H1 (cell line): ENCODE data around the gene AIRE.
"Not testable (repeated sequence)": the region's sequence is repeated elsewhere in the genome, so short reads cannot be mapped to it uniquely, and the experiment has no call there.

Source experiments
- CREB1 ChIP-seq: IDR thresholded peaks from 2 replicates; pipeline ENCODE4 v1.6.1; 2012; ENCODE audit warnings: inconsistent platforms
- EGR1 ChIP-seq: IDR thresholded peaks from 2 replicates; pipeline ENCODE4 v1.6.1; 2011; ENCODE audit warnings: low read depth, low read length, borderline replicate concordance
- HDAC2 ChIP-seq, 2 experiments: fragments of 300-600 bp in 1 of 2; sonication (generic) in 1 of 2; IDR thresholded peaks; 2 replicates each; pipeline ENCODE4 v1.6.1; 2011 to 2012; ENCODE audit warnings: low read depth in 2 of 2, low read length in 2 of 2, mild to moderate bottlenecking in 2 of 2, moderate library complexity in 2 of 2, borderline replicate concordance in 1 of 2, inconsistent platforms in 1 of 2
- PHF8 ChIP-seq: fragments of 200-600 bp; sonication (generic); conservative IDR thresholded peaks from 2 replicates; pipeline ENCODE4 v1.7.1; 2012; ENCODE audit warnings: low read depth, mild to moderate bottlenecking, inconsistent platforms, low read length, moderate library complexity
- POLR2A ChIP-seq, 2 experiments: IDR thresholded peaks; 1 replicate in 1 of 2; 2 replicates in 1 of 2; pipeline ENCODE4 v1.6.1; 2011; ENCODE audit warnings: low read depth in 2 of 2, low read length in 2 of 2, mild to moderate bottlenecking in 2 of 2; ENCODE audit errors: control extremely low read depth in 1 of 2
- TAF1 ChIP-seq: IDR thresholded peaks from 2 replicates; pipeline ENCODE4 v1.6.1; 2011; ENCODE audit warnings: mild to moderate bottlenecking, low read depth, low read length
- TCF12 ChIP-seq: IDR thresholded peaks from 2 replicates; pipeline ENCODE4 v1.6.1; 2011; ENCODE audit warnings: low read depth, mild to moderate bottlenecking, low read length
- TF ChIP-seq, protein P1 (sequence below), 3 experiments: IDR thresholded peaks; 1 replicate in 2 of 3; 2 replicates in 1 of 3; pipeline versions ENCODE4 v1.5.1 to v1.6.1; 2011; ENCODE audit warnings: low read length in 3 of 3, mild to moderate bottlenecking in 3 of 3, inconsistent platforms in 2 of 3, low read depth in 1 of 3, moderate library complexity in 1 of 3; ENCODE audit not compliant: insufficient read depth in 1 of 3; ENCODE audit errors: control extremely low read depth in 1 of 3
- TF ChIP-seq, protein P2 (sequence below): IDR thresholded peaks from 2 replicates; pipeline ENCODE4 v1.6.1; 2011; ENCODE audit warnings: low read length, improper control_type of control experiment

DNA sequence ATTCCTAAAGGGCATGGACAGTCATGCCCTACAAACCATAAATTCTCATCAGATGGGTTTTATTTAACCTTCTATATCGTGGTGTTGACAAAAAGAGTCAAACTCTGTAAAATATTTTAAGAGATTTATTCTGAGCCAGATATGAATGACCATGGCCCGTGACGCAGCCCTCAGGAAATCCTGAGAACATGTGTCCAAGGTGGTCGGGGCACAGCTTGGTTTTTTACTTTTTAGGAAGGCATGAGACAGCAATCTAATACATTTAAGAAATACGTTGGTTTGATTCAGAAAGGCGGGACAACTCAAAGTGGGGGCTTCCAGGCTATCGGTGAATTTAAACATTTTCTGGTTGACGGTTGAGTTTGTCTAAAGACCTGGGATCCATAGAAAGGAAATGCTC is 57.3 kb downstream of the AIRE start:
- TF ChIP-seq, protein P1, sequence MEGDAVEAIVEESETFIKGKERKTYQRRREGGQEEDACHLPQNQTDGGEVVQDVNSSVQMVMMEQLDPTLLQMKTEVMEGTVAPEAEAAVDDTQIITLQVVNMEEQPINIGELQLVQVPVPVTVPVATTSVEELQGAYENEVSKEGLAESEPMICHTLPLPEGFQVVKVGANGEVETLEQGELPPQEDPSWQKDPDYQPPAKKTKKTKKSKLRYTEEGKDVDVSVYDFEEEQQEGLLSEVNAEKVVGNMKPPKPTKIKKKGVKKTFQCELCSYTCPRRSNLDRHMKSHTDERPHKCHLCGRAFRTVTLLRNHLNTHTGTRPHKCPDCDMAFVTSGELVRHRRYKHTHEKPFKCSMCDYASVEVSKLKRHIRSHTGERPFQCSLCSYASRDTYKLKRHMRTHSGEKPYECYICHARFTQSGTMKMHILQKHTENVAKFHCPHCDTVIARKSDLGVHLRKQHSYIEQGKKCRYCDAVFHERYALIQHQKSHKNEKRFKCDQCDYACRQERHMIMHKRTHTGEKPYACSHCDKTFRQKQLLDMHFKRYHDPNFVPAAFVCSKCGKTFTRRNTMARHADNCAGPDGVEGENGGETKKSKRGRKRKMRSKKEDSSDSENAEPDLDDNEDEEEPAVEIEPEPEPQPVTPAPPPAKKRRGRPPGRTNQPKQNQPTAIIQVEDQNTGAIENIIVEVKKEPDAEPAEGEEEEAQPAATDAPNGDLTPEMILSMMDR (IDR thresholded peaks at IDR 0.05; ENCODE audit: control extremely low read depth in 1 of 3, insufficient read depth in 1 of 3, low read depth in 1 of 3, low read length in 3 of 3), result not testable (repeated sequence)
- TF ChIP-seq, protein P2, sequence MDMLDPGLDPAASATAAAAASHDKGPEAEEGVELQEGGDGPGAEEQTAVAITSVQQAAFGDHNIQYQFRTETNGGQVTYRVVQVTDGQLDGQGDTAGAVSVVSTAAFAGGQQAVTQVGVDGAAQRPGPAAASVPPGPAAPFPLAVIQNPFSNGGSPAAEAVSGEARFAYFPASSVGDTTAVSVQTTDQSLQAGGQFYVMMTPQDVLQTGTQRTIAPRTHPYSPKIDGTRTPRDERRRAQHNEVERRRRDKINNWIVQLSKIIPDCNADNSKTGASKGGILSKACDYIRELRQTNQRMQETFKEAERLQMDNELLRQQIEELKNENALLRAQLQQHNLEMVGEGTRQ, result not testable (repeated sequence)
- TF ChIP-seq TAF1; POLR2A (IDR thresholded peaks at IDR 0.05; ENCODE audit: control extremely low read depth in 1 of 2, low read depth in 2 of 2, low read length in 2 of 2); CREB1; EGR1; HDAC2 (IDR thresholded peaks at IDR 0.05; ENCODE audit: borderline replicate concordance in 1 of 2, low read depth in 2 of 2, low read length in 2 of 2); PHF8; TCF12: not testable (repeated sequence)
